DMS114 treated with DMSO at 0.1 percent for 48 hours (cell line): Measurements from ENCODE around the gene RENBP.
A peak's percentile ranks its signal among the peaks of the same experiment; 100 is the strongest.

Source experiments
- DNase-seq: peaks from one replicate; lab custom pipeline; 2025; ENCODE audit not compliant: unreplicated experiment; lab: John Stamatoyannopoulos, UW

RENBP gene

DNA sequence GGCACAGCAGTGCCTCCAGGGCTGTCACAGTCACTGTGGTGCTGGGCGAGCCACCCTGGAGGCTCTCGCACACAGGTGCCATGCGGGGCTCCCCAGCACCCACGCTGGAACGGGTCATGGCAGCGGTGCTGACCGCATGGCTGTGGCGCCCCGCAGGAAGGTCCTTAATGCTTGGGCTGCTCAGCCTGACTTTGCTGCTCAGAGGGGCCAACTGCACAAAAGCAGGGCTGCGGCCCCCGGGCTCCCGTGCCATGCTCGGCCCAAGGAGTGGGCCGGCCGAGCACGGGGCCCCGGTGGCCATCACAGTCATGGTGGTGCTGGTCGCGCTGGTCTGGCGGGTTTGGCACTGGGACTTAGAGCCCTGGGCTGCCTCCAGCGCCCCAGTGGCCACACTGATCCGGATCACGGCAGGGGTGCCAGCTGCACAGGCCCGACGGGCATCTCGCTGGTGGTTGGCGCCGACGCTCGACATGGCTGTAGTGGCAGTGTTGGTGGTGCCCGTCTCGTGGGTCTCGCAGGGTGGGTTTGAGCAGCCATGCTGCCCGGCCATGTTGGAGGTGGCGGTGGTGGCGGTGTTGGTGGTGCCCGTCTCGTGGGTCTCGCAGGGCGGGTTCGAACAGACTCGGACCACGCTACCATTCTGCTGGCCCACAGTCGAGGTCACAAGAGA is 10.2 kb upstream of the RENBP start:
- no peak for DNase-seq

DNA sequence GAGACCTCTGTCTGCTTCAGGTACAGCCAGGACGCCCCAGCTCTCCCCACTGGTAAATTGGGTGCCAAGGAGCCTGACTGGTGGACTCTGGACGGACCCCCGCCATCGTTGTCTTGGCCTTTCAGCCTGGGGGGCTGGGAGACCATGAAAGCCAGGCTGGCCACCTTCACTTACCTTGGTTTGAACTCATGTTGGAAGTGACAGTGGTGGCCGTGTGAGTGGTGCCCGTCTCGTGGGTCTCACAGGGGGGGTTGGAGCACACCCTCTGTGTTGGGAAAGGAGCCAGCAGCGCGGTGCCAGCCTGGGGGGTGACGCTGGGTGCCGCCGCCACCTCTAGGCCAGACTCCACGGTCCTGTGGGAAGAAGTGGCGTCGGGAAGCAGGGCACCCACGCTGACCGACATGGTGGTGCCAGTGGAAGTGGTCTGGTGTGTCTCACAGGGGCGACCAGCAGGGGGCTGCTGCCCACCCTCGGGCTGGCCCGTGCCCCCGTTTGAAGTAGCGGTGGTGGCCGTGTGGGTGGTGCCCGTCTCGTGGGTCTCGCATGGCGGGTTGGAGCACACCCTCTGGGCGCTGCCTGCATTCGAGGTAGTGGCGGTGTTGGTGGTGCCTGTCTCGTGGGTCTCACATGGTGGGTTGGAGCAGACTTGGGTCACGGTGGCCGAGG is 9.6 kb upstream of the RENBP start:
- DNase-seq, result no peak

DNA sequence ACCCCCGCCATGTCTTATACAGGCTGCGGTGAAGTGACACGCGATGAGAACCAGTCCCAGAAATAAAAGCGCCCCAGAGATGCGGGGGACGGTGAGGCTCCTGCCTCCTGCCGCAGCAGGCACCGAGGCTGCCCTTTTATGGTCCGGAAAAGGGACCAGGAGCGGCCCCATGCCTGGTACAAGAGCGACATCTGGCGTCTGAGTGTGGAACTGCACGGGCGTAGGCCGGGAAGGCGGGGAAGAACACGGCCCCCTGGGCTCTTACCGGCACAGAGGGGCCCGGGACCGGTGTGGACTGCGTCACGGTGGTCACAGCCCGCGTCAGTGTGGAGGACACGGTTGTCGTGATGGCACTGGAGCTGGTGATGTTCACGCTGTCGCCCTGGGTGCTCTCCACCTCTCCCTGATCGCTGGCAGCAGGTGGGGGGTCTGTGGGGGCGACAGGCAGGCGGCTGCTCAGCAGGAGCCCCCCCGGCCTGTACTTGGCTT is 8.9 kb upstream of the RENBP start:
- no peak for DNase-seq

DNA sequence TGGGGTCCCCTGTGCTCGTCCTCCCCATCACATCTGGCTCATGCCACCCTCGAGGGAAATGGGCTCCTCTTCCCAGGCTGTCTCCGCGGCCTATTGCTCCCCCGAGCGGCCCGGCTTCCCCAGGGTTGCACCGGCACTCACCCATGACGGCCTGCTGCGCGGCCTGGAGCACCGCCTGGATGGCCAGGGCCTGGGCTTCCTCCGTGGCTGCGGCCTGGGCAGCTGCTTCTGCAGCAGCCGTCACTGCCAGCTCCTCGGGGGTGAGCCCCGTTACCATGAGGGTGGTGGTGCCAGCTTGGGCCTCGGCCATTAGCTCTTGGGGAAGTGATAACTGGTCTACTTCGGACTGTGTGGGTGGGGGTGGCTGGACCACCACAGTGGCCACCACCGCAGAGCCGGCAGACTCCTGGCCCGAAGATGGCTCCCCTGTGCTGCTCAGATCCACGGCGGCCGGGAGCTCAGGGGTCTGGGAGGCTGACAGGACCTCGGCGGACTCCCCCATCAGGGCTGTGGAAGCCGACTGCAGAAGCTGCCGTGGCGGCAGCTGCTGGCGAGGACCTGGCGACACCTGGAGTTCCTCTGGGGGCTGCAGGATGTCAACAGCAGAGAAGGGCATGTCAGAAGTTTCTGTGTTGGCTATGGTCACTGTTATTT is 8.1 kb upstream of the RENBP start:
- no peak for DNase-seq

DNA sequence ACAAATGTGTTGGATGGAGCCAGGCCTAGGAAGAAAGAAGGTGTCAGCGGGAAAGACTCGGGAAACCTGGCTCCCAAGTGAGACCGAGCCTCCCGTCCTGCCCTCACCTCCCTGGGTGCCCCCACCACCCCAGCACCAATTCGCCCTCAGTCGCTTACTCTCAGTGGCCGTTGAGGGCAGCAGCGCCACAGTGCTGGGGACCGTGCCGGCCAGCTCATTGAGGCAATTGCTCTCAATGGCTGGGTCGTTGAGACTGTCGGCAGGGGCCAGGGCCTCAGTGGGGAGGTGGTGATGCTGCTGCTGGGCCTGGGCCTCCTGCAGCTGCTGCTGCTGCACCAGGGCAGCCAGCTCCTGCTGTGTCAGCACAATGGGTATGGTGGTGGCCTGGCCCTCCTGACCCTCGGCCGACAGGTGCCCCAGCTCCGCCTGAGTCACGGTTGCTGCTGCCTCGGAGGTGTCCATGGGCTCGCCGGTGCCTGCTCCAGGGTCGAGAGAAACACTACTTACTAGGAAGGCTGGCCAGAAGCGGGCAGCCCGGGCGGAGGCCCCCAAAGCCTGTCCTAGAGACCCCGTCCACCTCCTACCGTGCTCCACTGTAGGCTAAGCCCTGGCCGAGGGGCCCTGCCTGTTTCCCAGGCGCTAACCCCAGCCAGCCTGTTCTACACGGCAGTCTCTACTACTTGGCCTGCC is 7.4 kb upstream of the RENBP start:
- DNase-seq, result no peak

DNA sequence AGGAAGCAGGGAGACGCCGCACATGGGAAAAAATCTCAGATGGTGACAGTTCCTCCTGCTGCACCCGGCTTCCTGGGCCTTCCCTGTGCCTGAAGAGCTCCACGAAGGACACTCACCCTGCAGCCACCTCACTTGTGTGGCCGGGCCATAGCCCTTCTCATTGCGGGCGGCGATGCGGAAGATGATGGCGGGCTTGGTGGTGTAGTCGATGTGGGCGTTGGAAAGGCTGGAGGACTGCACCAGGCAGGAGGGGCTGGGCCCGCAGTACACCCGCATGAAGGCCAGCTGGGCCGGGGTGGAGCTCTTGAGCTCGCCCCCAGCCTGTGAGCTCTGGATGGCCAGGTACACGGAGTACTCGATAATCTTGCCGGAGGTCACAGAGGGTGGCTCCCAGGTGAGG is 5.7 kb upstream of the RENBP start:
- DNase-seq, result no peak

DNA sequence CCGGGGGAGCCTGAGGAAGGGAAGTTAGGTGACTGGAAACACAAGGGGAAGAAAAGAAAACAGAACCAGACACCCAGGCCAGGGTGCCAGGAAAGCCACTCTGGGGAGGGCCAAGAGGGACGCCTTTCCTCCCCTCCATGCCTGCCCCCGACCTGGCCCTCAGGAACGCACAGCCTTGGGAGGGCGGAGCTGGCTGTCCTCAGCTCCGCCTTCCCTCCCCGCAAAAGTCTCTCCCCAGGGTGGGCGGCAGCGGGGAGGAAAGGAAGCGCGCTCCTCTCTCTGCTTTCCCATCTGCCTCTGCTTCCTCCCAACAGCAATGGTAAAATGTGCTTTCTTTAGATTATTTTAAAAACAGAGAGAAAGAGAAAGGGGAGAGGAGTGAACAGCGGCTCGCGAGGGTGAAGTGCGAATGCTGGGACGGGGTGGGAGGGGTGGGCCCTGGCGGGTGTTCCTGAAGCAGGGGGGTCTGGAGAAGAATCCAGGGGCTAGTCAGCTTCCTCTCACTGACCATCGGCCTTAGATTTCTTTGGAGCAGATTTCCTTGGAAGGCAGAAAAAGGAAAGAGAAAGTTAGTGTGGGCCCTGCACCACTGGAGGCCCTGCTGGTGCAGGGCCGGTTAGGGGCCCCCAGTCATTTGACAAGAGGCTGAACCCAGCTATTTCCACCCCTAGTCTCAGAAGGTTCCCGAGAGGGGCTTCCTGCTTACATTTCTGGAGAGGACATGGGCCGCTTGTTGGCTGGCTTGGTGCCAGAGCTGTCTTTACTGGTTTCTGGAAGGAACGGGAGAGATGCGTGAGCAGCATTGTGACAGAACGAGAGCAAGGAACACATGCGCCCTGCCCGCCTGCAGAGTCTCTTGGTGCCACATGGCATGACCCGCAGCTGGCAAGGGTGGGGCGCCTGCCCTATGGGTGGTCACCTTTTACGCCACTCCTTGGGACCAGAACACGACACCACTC is 4.7 kb upstream of the RENBP start:
- DNase-seq, result no peak

DNA sequence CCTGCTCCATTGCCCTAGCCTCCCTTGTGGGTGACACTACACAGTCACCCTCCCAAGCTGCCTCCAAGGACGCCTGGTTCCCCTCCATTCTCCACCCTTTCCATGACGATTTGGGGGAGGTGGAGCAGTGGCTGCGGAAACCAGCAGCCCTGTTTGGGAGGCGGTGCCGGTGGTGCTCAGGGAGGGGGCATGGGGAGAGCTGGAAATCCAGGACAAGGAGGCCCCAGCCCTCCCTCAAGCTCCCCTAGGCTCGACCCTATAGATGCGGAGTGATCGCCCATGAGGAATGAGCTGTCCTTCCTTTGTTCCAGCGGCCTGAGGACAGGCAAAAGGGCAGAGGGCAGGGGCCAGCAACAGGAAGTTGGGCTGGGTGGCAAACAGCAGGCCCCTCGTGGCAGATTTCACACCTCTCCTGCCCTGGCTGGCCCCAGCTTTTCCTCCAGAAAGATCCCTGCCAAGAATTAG is 3.6 kb upstream of the RENBP start:
- no peak for DNase-seq

DNA sequence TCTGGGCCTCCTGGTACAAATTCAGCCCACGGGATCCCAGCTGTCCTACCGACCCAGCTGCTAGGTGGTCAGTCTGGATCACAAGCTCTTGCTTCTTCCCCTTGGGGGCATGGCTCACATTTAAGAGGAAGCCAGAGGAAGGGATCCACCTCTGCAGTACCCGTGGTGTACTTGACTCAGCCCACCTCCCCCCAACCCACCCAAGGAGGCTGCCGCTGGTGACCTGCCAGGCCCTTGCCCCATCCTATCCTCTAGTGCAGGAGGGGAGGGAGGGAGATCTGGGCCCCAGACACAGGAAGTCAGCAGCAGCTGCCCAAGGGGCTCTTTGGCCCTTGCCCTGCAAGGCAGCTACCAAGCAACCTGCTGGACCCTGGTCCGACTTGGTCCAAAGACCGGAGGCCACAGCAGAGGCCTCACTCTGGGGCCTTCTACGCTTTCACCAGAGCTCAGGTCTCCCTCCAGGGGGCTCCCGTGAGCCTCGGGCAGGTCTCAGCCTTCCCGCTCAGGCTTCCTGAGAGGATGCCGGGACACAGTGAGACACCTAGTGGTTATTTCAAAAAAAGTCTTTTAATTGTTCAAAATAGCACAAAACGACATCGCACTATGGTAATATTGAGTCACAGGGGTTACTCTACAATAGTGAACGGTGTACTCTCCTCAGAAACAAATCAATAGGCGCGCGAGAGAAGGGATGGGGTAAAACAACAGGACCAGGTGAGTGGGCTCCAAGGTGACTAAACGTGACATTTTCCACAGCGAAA is 2.7 kb upstream of the RENBP start:
- DNase-seq, result peak; percentile 54

DNA sequence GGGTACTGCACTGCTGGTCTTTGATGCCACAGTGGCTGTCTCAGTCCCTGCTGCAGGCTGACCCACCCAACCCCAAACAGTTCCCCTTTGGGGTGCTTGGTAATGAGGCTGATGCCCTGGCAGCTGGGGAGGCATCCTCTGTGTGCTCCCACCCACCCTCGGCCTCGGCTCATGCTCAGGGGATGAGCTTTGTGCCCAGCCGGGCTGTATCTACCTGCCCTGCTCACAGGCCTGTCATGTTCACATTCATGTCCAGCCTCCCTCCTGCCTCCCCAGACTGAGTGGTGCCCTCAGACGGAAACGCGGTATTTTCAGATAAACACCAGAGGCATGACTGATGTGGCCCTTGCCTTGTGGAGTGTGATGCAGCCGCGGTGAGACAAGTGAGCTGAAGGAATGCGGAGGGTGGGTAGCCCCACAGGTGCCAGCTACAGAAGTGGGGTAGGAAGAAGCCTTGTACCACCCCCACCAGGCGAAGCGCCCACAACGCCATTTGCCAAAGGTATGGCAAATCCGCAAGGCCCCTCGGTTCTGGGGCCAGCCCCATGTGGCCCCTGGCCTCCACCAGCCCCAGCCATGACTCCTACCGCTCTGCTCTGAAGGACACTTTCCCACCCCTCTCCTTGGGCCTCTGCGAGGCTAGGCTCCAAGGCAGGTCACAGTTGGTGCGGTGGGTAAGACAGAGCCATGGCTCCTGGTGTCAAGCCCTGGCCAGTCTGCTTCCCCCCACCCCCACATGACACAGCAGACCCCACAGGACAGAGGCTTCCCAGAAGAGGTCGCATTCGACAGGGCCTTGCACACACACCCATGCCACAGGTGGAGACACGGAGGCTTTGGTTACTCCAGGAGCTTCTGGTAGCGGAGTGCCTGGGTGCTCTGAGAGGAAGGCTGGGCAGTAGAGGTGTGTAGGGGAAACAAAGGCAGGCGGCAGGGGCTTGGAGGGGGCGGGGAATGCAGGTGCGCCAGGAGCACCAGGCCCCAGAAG is 1.8 kb upstream of the RENBP start:
- no peak for DNase-seq

DNA sequence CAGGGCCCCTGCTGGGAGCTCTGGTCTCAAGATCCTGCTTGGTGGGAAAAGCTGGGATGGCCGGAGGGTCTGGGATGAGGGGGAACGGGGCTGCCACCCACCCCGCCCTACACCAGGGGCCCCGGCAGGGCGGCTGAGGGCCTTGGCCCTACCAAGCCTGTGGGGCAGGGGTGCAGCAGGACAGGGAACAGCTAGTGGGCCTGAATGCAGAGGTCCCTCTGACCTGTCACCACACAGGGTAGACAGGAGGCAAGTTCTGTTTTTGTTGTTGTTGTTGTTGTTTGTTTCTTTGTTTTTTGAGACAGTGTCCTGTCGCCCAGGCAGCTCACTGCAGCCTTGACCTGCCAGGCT is 332 bp upstream of the RENBP start:
- DNase-seq, result no peak

DNA sequence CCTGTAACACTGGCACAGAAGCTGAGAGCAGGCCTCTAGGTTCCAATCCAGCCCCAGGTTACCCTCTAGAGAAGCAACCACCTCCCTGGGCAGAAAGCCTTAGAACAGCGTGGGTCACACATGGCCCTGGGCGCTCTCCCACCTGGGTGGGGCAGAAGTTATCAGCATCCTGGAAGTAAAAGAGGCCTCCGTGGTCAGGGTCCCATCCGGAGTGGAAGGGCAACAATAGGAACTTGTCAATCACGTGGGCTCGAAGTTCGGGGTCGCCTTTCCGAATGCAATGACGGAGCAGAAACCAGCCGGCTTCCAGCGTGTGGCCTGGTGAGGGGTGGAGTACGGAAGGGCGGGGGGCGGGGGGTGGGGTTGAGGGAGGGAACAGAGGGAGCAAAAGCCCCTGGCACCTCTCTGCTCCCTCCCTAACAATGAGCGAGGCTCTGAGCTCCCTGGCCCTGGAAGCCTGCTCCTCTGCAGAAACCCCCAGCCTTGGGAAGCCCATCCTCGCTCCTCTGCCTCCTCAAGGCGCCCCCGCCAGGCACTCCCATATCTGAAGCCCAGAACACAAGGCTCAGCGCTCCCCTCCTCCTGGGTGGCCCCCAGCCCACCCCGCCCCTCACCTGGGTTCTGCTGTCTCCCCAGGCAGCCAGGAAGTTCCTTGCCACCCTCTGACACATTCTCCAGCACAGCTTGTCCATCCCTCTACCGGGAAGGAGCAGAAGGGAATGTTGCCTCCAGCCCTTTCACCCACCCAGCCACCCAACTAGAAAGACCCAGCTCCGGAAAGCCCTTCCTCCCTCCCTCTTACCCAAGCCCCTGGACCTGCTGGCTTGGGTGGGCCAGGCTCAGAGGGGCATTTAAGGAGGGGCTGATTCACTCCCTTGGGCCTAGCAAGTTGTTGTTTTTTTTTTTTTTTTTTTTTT is 2.8 kb downstream of the RENBP start:
- DNase-seq, result no peak

DNA sequence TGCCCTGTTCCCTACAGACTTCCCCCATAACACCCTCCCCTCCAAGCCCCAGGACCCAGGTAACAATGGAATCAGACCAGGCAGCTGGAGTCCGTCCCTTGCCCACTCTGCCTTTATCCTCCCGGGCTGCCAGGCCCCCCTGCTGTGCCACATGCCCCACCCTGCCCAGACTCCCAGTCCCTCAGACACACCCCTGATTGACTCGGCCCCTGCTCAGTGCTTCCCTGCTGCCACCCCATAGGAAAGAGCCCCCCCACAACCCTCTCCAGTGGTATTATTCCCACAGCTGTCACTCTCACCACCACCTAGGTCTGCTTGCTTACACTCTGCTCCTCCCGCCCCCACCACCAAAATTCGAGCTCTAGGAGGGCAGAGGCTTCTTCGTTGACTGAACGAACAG is 4.9 kb downstream of the RENBP start:
- DNase-seq, result no peak

DNA sequence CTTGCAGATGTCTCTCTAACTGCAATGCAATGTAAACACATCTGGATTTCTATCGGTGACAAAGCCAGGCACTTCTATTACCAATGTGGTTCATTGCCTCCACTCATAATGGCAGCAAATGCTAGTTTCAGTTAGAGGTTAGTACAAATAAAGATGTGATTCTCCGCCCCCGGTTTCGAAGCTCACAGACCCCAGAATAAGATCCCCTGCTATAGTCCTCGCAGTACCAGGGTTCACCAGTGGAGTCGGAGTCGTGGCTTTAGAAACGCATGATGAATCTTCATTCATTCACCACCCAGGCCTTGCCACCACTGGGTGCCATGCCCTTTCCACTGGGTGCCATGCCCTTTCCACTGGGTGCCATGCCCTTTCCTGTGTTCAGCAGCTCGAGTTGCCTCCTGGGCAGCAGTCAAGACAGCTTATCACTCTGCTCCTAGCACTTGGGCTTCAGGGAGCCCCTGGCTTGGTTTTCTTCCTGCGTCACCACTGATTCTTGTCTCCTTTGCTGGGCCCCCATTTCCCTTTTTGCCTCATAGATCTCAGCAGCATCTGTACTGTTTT is 6.1 kb downstream of the RENBP start:
- DNase-seq, result no peak

DNA sequence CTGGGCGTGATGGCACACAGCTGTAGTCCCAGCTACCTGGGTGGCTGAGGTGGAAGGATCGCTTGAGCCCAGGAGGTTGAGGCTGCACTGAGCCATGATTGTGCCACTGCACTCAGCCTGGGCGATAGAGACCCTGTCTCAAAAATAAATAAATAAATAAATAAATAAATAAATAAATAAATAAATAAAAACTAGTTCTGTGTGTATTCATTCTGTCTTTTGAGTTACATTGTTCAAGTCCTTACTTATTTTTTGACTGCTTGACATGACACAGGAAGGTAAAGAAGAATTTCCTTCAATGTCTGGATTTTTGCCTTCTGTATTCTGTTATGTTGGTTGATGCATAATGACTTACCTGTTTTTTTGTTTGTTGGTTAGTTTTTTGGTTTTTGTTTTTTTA is 7.4 kb downstream of the RENBP start:
- no peak for DNase-seq

DNA sequence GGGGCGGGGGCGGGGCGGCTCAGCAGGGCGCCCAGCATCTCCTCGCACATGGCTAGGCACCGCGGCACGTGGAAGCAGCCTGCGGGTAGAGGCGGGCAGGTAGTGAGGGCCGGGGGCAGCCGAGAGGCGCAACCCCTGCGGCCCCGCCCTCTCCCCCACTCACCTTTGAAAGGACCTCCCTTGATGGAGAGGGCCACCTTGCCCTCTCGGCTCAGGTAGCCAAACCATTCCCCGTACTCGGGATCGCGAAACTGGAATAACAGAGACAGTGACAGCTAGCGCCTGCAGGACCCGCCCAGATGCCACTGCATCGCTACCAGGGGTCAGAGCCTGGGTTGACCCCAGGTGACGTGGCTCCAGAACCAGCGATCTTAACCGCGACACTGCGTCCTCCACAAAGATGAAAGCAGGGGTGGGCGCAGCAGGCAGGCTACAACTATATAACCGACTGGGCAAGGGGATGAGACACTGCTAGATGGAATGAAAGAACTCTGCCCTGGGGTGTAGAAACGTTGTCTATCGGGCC is 9.1 kb downstream of the RENBP start:
- DNase-seq, result no peak

DNA sequence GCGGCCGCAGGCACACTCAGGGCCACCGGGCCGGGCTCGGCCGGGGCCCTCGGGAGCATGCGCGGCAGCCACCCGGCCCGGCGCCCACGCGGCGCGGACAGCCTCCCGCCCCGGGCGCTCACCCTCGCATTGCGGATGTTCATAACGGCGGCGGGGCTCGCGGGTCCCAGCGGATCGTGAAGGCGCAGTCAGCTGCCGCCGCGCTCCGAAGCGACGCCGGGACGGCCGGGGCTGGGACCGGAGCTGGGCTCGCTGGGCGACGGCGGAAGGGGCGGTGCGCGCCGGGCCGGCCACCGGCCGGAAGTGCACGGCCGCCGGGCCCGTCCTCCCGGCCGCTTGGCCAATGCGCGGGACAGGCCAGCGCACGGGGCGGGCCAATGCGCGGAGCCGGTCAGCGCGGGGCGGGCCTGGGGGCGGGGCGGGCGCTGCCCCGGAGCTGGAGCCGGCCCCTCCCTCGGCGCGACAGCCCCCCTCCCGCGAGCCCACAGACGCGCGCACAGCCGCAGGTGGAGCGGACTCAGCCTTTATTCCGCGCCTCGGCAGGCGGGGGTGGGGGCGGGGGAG is 9.6 kb downstream of the RENBP start, which contains the start of gene NAA10:
NAA10 (minus strand) TSS at position 276 of the 564 bp plus-strand sequence; CDS start at position 143, 133 bp downstream.
- DNase-seq, result no peak
